Endothelial cell of umbilical vein (primary cell): Measurements from ENCODE around the gene RRM2. TPM values are rescaled to one million over a fixed set of nuclear protein-coding genes. Genes with fewer than 3 reads are reported as not detected.

ENCODE experiments used
- BruUV-seq: library from RNA; stranded (reverse); fragments of 400-500 nt; replicated peaks from 2 replicates; lab custom pipeline; 2021; lab: Mats Ljungman, UMichigan
- CTCF ChIA-PET: fragments of 300-600, 350-600 bp; sonication (Branson Sonifier 250); formaldehyde crosslinking; loops from one replicate; lab custom pipeline; 2021; ENCODE audit warnings: antibody characterized with exemption, inconsistent platforms; lab: Charles Lee
- POLR2A ChIA-PET: fragments of 300-600, 350-600 bp; sonication (Branson Sonifier 250); formaldehyde crosslinking; loops from one replicate; lab custom pipeline; 2021; ENCODE audit warnings: antibody characterized with exemption, inconsistent platforms; lab: Charles Lee
- DNase-seq: peaks from one replicate; pipeline ENCODE4 v3.0.0-alpha.2; 2011; ENCODE audit warnings: low read depth, low spot score
- FAIRE-seq: peaks from 2 replicates; lab custom pipeline; 2011; peaks lifted over from hg19 to GRCh38; lab: Jason Lieb, UNC
- H2AFZ ChIP-seq: 2 replicates; pipeline ENCODE4 v1.6.0; 2012; ENCODE audit warnings: low read depth, low read length, control low read depth, inconsistent platforms
- H3K27ac ChIP-seq: 2 replicates; pipeline ENCODE4 v1.5.1; 2011; ENCODE audit warnings: low read depth, mild to moderate bottlenecking, control low read depth, low read length, moderate library complexity; ENCODE audit not compliant: insufficient read depth
- H3K27me3 ChIP-seq, 2 experiments: 2 replicates each; pipeline versions ENCODE4 v1.6.0 to v1.6.1; 2011; ENCODE audit warnings: low read length in 2 of 2, mixed read lengths in 1 of 2; ENCODE audit not compliant: control insufficient read depth in 2 of 2, insufficient read depth in 2 of 2
- H3K36me3 ChIP-seq, 2 experiments: 2 replicates in 1 of 2; 3 replicates in 1 of 2; pipeline ENCODE4 v1.5.1; 2011; ENCODE audit warnings: low read length in 2 of 2, mild to moderate bottlenecking in 1 of 2, moderate library complexity in 1 of 2; ENCODE audit not compliant: control insufficient read depth in 2 of 2, insufficient read depth in 2 of 2; ENCODE audit errors: extremely low read depth in 1 of 2
- H3K4me1 ChIP-seq: 3 replicates; pipeline ENCODE4 v1.5.1; 2011; ENCODE audit warnings: mild to moderate bottlenecking, low read length; ENCODE audit not compliant: control insufficient read depth, insufficient read depth; ENCODE audit errors: extremely low read depth
- H3K4me2 ChIP-seq: 2 replicates; pipeline ENCODE4 v1.6.1; 2011; ENCODE audit warnings: low read length, control low read depth, mixed read lengths; ENCODE audit not compliant: insufficient read depth
- H3K4me3 ChIP-seq, 3 experiments: fragments of 200-600 bp in 1 of 3; sonication (generic), shearing (Covaris generic) in 1 of 3; replicated peaks in 1 of 3; 2 replicates each; pipeline ENCODE4 v1.5.1; 2011 to 2016; ENCODE audit warnings: control low read depth in 3 of 3, low read length in 3 of 3, mild to moderate bottlenecking in 2 of 3, inconsistent platforms in 1 of 3, low read depth in 1 of 3, moderate library complexity in 1 of 3; ENCODE audit not compliant: insufficient read depth in 1 of 3
- H3K79me2 ChIP-seq: 2 replicates; pipeline ENCODE4 v1.6.0; 2012; ENCODE audit warnings: low read length, inconsistent platforms; ENCODE audit not compliant: control insufficient read depth, insufficient read depth
- H3K9ac ChIP-seq: replicated peaks from 2 replicates; pipeline ENCODE3; 2011; ENCODE audit warnings: low read length, control low read depth; ENCODE audit not compliant: insufficient read depth; ENCODE audit errors: extremely low read depth
- H3K9me1 ChIP-seq: replicated peaks from 3 replicates; pipeline ENCODE4 v1.6.0; 2011; ENCODE audit warnings: mild to moderate bottlenecking, low read length; ENCODE audit not compliant: control insufficient read depth, insufficient read depth; ENCODE audit errors: extremely low read depth
- H3K9me3 ChIP-seq: replicated peaks from 2 replicates; pipeline ENCODE4 v1.5.1; 2012; ENCODE audit warnings: low read length, inconsistent platforms; ENCODE audit not compliant: control insufficient read depth, insufficient read depth
- H4K20me1 ChIP-seq: replicated peaks from 2 replicates; pipeline ENCODE3; 2011; ENCODE audit warnings: mild to moderate bottlenecking, low read length; ENCODE audit not compliant: control insufficient read depth, insufficient read depth; ENCODE audit errors: extremely low read depth
- CTCF ChIP-seq, 2 donors: IDR thresholded peaks; 1 replicate in 1 of 2; 2 replicates in 1 of 2; pipeline ENCODE4 v1.5.1; 2011; ENCODE audit warnings: low read length in 2 of 2, mild to moderate bottlenecking in 2 of 2, moderate library complexity in 2 of 2, control low read depth in 1 of 2, inconsistent platforms in 1 of 2, low read depth in 1 of 2; ENCODE audit not compliant: insufficient read depth in 1 of 2; ENCODE audit errors: extremely low read depth in 1 of 2
- EZH2 ChIP-seq: IDR thresholded peaks from 2 replicates; pipeline ENCODE4 v1.6.1; 2012; ENCODE audit warnings: borderline replicate concordance, low read depth, mild to moderate bottlenecking, moderate library complexity, low read length, inconsistent platforms; ENCODE audit not compliant: severe bottlenecking
- FOS ChIP-seq: IDR thresholded peaks from 2 replicates; pipeline ENCODE4 v1.6.1; 2011; ENCODE audit warnings: mild to moderate bottlenecking, low read length, moderate library complexity, borderline replicate concordance; ENCODE audit not compliant: insufficient read depth
- GATA2 ChIP-seq: IDR thresholded peaks from 2 replicates; pipeline ENCODE4 v1.7.0; 2011; ENCODE audit warnings: low read depth, mild to moderate bottlenecking, moderate library complexity, mixed read lengths, low read length; ENCODE audit not compliant: insufficient read length, insufficient read depth
- JUN ChIP-seq: IDR thresholded peaks from 2 replicates; pipeline ENCODE4 v1.6.1; 2011; ENCODE audit warnings: borderline replicate concordance, low read depth; ENCODE audit not compliant: insufficient read length, insufficient read depth
- MYC ChIP-seq: IDR thresholded peaks from one replicate; pipeline ENCODE4 v1.6.1; 2011; ENCODE audit warnings: mild to moderate bottlenecking, low read depth, low read length
- POLR2A ChIP-seq: IDR thresholded peaks from 2 replicates; pipeline ENCODE4 v1.6.1; 2012; ENCODE audit warnings: low read depth, mild to moderate bottlenecking, control low read depth, low read length
- POLR2AphosphoS5 ChIP-seq: IDR thresholded peaks from 2 replicates; pipeline ENCODE4 v1.6.1; 2012; ENCODE audit warnings: low read depth, mild to moderate bottlenecking, control low read depth, low read length, moderate library complexity; ENCODE audit not compliant: insufficient read depth
- dilution Hi-C: fragments of 300-500 bp; cut with MboI; formaldehyde crosslinking; loops from one replicate; pipeline ENCODE4 v1.15.0; 2019; ENCODE audit warnings: low sequenced_read_pairs; ENCODE audit not compliant: extremely low pct_ligation_motif_present
- intact Hi-C: fragments of 100-400 bp; cut with micrococcal nuclease; formaldehyde crosslinking; loops from one replicate; pipeline ENCODE4 v1.10.0; 2022
- polyA plus RNA-seq, 4 experiments: library from polyadenylated mRNA; depleted of rRNA in 3 of 4; stranded (reverse) in 3 of 4; unstranded in 1 of 4; fragments of >200 nt; gene quantifications; 2 replicates each; pipeline versions ENCODE4 v1.2.1 to v1.2.3, GENCODE V29; 2011 to 2012; ENCODE audit warnings: missing spikeins in 1 of 4
- total RNA-seq: library from RNA; stranded (reverse); gene quantifications from 2 replicates; pipeline ENCODE4 v1.2.3, GENCODE V29; 2021
- TF ChIP-seq, protein P1 (sequence below): IDR thresholded peaks from 2 replicates; pipeline ENCODE4 v1.6.1; 2011; ENCODE audit not compliant: insufficient read depth, insufficient read length

RRM2 gene
- total and polyA plus RNA-seq, 2 donors (not counting 3 experiments of a cell fraction or from before 2014, with no cell fraction given) = 40.9 to 246 TPM

GRCh38 chr2:10167316-10167715 lies 44.8 kb downstream of the RRM2 start:
- BruUV-seq = no TSS peak

More at GRCh38 chr2:10167316-10167715, 44.8 kb downstream of the RRM2 start:
- Histone ChIP-seq H3K27ac (no peak overlapping the region), H3K4me3 (no peak overlapping the region), H3K27me3 (no peaks in the 10 kb centered on the region), H3K9me3 (no peaks in the 10 kb centered on the region), H4K20me1 (no peaks in the 10 kb centered on the region), H3K36me3 (no peaks in the 10 kb centered on the region), H3K79me2 (no peaks in the 10 kb centered on the region), H3K9me1 (no peaks in the 10 kb centered on the region), H3K4me2 (no peak overlapping the region), H3K9ac (no peak overlapping the region), H2AFZ (no peak overlapping the region), H3K4me1 (peaks cover 44% of the 10 kb centered on the region)
- ChIA-PET CTCF (interaction anchor here (0.7 kb wide), 1 partner anchor 11 kb away, joined by 3 read pairs; no protein-coding TSS in a partner anchor), POLR2A (no interaction called here)
- intact Hi-C loops (no loop called here), dilution Hi-C loops (no loop called here)
- DNase-seq (no peak), FAIRE-seq (no peak)
- TF ChIP-seq, protein P1, sequence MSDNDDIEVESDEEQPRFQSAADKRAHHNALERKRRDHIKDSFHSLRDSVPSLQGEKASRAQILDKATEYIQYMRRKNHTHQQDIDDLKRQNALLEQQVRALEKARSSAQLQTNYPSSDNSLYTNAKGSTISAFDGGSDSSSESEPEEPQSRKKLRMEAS = no peak
- TF ChIP-seq EZH2 = no peak
- no peak for TF ChIP-seq JUN
- no peak for TF ChIP-seq GATA2
- no peak for TF ChIP-seq POLR2AphosphoS5
- no peak for TF ChIP-seq MYC
- TF ChIP-seq FOS = no peak
- no peak for TF ChIP-seq POLR2A
- no peak for TF ChIP-seq CTCF (IDR thresholded peaks at IDR 0.05; ENCODE audit: extremely low read depth in 1 of 2, insufficient read depth in 1 of 2, low read depth in 1 of 2, low read length in 2 of 2)
